Measurements from ENCODE around the gene SAT1.

The SAT1 gene

DNA sequence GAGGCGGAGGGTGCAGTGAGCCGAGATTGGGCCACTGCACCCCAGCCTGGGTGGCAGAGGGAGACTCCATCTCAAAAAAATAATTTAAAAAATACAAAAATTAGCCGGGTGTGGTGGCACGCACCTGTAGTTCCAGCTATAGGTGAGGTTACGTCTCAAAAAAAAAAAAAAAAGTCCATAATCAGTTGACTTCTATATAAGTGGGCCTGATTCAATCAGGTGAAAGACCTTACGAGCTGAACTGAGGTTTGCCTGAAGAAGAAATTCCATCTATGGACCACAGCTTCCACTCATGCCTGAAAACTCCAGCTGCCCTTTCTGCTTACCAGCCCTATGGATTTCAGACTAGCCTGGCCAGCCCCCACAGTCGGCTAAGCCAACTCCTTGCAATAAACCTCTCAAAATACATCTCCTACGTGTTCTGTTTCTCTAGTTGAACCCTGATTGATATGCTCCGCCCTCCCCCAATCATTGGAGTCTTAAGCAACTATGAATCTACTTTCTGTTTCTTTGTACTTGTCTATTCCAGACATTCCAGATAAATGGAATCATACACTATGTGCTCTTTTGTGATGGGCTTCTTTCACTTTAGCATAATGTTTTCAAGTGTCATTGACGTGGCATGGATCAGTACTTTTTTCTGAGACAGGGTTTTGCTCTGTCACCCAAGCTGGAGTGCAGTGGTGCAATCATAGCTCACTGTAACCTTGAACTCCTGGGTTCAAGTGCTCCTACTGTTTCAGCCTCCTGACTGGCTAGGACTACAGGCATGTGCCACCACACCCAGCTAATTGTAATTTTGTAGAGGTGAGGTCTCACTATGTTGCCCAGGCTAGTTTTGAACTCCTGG is 36.6 kb downstream of the SAT1 start:
- TF ChIP-seq, protein P1, sequence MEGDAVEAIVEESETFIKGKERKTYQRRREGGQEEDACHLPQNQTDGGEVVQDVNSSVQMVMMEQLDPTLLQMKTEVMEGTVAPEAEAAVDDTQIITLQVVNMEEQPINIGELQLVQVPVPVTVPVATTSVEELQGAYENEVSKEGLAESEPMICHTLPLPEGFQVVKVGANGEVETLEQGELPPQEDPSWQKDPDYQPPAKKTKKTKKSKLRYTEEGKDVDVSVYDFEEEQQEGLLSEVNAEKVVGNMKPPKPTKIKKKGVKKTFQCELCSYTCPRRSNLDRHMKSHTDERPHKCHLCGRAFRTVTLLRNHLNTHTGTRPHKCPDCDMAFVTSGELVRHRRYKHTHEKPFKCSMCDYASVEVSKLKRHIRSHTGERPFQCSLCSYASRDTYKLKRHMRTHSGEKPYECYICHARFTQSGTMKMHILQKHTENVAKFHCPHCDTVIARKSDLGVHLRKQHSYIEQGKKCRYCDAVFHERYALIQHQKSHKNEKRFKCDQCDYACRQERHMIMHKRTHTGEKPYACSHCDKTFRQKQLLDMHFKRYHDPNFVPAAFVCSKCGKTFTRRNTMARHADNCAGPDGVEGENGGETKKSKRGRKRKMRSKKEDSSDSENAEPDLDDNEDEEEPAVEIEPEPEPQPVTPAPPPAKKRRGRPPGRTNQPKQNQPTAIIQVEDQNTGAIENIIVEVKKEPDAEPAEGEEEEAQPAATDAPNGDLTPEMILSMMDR (conservative IDR thresholded peaks at IDR 0.05; ENCODE audit: low read depth, low read length) = no peak
- no peak overlapping the region for H3K4me3 ChIP-seq (IDR thresholded peaks at IDR 0.05; ENCODE audit: insufficient read depth, low read depth, low read length)
- no peak overlapping the region for H3K27ac ChIP-seq
- no peaks in the 10 kb centered on the region for H3K79me2 ChIP-seq (ENCODE audit: insufficient read depth, low read depth)
- H3K4me1 ChIP-seq (ENCODE audit: low read depth, poor library complexity, severe bottlenecking) = peaks cover 10% of the 10 kb centered on the region
- H3K27me3 ChIP-seq (ENCODE audit: insufficient read depth, low read depth) = no peaks in the 10 kb centered on the region
- no peak overlapping the region for H3K4me2 ChIP-seq
- H2AFZ ChIP-seq (ENCODE audit: low read depth) = no peak overlapping the region
- H3K36me3 ChIP-seq (ENCODE audit: insufficient read depth) = no peaks in the 10 kb centered on the region
- H3K9ac ChIP-seq = no peak overlapping the region
- H4K20me1 ChIP-seq (ENCODE audit: insufficient read depth) = no peaks in the 10 kb centered on the region

DNA sequence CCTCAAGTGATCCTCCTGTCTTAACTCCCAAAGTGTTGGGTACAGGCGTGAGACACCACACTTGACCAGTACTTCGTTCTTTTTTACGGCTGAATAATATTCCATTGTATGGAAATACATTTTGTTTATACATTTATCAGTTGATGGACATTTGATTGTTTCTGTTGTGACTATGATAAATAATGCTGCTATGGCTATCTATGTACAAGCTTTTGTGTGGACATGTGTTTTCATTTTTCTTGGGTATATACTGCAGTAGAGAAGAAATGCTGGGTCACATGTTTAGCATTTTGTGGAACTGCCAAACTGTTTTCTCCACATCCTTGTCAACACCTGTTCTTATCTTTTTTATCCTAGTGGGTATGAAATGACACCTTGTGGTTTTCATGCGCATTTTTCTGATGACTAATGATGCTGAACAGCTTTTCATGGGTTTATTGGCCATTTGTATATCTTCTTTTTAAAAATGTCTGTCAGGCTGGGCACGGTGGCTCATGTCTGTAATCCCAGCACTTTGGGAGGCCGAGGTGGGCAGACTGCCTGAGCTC is 37.3 kb downstream of the SAT1 start:
- TF ChIP-seq, protein P1 (conservative IDR thresholded peaks at IDR 0.05; ENCODE audit: low read depth, low read length) = no peak
- Histone ChIP-seq H3K9ac (no peak overlapping the region), H4K20me1 (ENCODE audit: insufficient read depth) (no peaks in the 10 kb centered on the region), H3K36me3 (ENCODE audit: insufficient read depth) (no peaks in the 10 kb centered on the region), H3K27me3 (ENCODE audit: insufficient read depth, low read depth) (no peaks in the 10 kb centered on the region), H3K4me3 (IDR thresholded peaks at IDR 0.05; ENCODE audit: insufficient read depth, low read depth, low read length) (no peak overlapping the region), H3K4me1 (ENCODE audit: low read depth, poor library complexity, severe bottlenecking) (peaks cover 10% of the 10 kb centered on the region), H2AFZ (ENCODE audit: low read depth) (no peak overlapping the region), H3K4me2 (no peak overlapping the region), H3K27ac (no peak overlapping the region), H3K79me2 (ENCODE audit: insufficient read depth, low read depth) (no peaks in the 10 kb centered on the region)

DNA sequence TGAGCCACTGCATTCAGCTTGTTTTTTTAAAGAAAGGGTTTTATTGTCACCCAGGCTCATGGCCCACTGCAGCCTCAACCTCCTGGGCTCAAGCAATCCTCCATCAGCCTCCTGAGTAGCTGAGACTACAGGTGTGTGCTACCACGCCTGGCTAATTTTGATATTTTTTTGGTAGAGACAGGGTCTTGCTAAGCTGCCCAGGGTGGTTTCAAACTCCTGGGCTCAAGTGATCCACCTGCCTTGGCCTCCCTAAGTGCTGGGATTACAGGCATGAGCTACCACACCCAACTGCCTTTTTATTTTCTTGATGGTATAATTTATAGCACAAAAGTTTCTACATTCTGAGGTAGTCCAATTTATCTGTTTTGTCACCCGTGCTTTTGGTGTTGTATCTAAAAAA is 38.9 kb downstream of the SAT1 start:
- H3K27ac ChIP-seq = no peak overlapping the region
- no peaks in the 10 kb centered on the region for H3K36me3 ChIP-seq (ENCODE audit: insufficient read depth)
- H3K4me1 ChIP-seq (ENCODE audit: low read depth, poor library complexity, severe bottlenecking) = peaks cover 10% of the 10 kb centered on the region
- H3K9ac ChIP-seq = no peak overlapping the region
- TF ChIP-seq, protein P1 (conservative IDR thresholded peaks at IDR 0.05; ENCODE audit: low read depth, low read length) = no peak
- H3K27me3 ChIP-seq (ENCODE audit: insufficient read depth, low read depth) = no peaks in the 10 kb centered on the region
- H2AFZ ChIP-seq (ENCODE audit: low read depth) = no peak overlapping the region
- no peak overlapping the region for H3K4me3 ChIP-seq (IDR thresholded peaks at IDR 0.05; ENCODE audit: insufficient read depth, low read depth, low read length)
- H3K4me2 ChIP-seq = no peak overlapping the region
- no peaks in the 10 kb centered on the region for H3K79me2 ChIP-seq (ENCODE audit: insufficient read depth, low read depth)
- H4K20me1 ChIP-seq (ENCODE audit: insufficient read depth) = no peaks in the 10 kb centered on the region

DNA sequence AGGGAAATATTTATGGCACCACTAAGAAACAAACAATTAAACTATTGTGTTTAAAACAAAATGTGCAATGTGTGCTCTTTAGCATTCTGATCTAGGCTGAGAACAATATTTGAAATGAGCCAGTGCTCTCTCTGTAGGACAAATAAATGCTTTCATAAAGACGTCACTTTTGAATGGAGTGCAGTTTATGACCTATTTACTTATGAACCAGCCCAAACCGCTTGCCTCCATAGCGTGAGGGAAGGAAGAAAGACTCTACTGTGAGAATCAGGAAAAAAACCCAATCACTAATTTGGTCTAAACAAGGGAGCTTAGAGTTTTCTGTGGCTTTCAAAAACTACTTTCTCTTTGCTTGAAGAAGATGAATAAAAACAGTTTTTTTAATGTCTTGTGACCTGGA is 39.4 kb downstream of the SAT1 start:
- H3K27ac ChIP-seq = no peak overlapping the region
- no peak overlapping the region for H2AFZ ChIP-seq (ENCODE audit: low read depth)
- H3K36me3 ChIP-seq (ENCODE audit: insufficient read depth) = no peaks in the 10 kb centered on the region
- H3K4me1 ChIP-seq (ENCODE audit: low read depth, poor library complexity, severe bottlenecking) = peaks cover 10% of the 10 kb centered on the region
- TF ChIP-seq, protein P1 (conservative IDR thresholded peaks at IDR 0.05; ENCODE audit: low read depth, low read length) = no peak
- H3K9ac ChIP-seq = no peak overlapping the region
- no peaks in the 10 kb centered on the region for H3K27me3 ChIP-seq (ENCODE audit: insufficient read depth, low read depth)
- no peak overlapping the region for H3K4me3 ChIP-seq (IDR thresholded peaks at IDR 0.05; ENCODE audit: insufficient read depth, low read depth, low read length)
- H3K79me2 ChIP-seq (ENCODE audit: insufficient read depth, low read depth) = no peaks in the 10 kb centered on the region
- H3K4me2 ChIP-seq = no peak overlapping the region
- H4K20me1 ChIP-seq (ENCODE audit: insufficient read depth) = no peaks in the 10 kb centered on the region

Measured in KMS-11 (cell line).